SU-DHL-6 (cell line): Measurements from ENCODE around the gene CLASP1.

ENCODE experiments used
- H2AFZ ChIP-seq: fragments of 200-600 bp; sonication (generic); 2 replicates; pipeline ENCODE4 v1.6.1; 2014; ENCODE audit warnings: low read depth, mild to moderate bottlenecking, moderate library complexity, mixed read lengths, antibody characterized with exemption, low read length; ENCODE audit not compliant: severe bottlenecking
- H3F3A ChIP-seq: fragments of 200-600 bp; shearing (Covaris generic); 2 replicates; pipeline ENCODE4 v1.6.0; 2016; ENCODE audit warnings: antibody characterized with exemption, mild to moderate bottlenecking; ENCODE audit not compliant: insufficient read depth
- H3K27ac ChIP-seq: fragments of 200-600 bp; sonication (generic); 2 replicates; pipeline ENCODE4 v1.5.1; 2016; ENCODE audit warnings: low read depth, mild to moderate bottlenecking, low read length, moderate library complexity, mixed read lengths
- H3K27me3 ChIP-seq: fragments of 200-600 bp; sonication (generic), shearing (Covaris generic); 2 replicates; pipeline ENCODE4 v1.6.0; 2014; ENCODE audit warnings: mild to moderate bottlenecking, low read length
- H3K36me3 ChIP-seq: fragments of 200-600 bp; sonication (generic); 2 replicates; pipeline ENCODE4 v1.6.1; 2014; ENCODE audit warnings: mild to moderate bottlenecking, low read length, mixed read lengths
- H3K4me2 ChIP-seq: fragments of 300-600, 200-600 bp; shearing (Covaris generic), sonication (generic); 2 replicates; pipeline ENCODE4 v1.6.0; 2014; ENCODE audit warnings: low read length, low read depth, mild to moderate bottlenecking; ENCODE audit not compliant: poor library complexity, severe bottlenecking
- H3K4me3 ChIP-seq: fragments of 200-600 bp; sonication (generic); 2 replicates; pipeline ENCODE4 v1.5.1; 2014; ENCODE audit warnings: antibody characterized with exemption, low read length, mild to moderate bottlenecking, mixed read lengths; ENCODE audit not compliant: insufficient read depth, poor library complexity, severe bottlenecking
- H3K79me2 ChIP-seq: fragments of 200-600 bp; sonication (generic); 2 replicates; pipeline ENCODE4 v1.6.1; 2014; ENCODE audit warnings: mild to moderate bottlenecking, low read length, moderate library complexity; ENCODE audit not compliant: insufficient read depth
- H3K9ac ChIP-seq: fragments of 200-600 bp; sonication (generic); 2 replicates; pipeline ENCODE4 v1.7.0; 2014; ENCODE audit warnings: mild to moderate bottlenecking, low read length
- H3K9me2 ChIP-seq: fragments of 200-600 bp; sonication (generic); replicated peaks from 2 replicates; pipeline ENCODE4 v1.6.1; 2014; ENCODE audit warnings: low read length; ENCODE audit not compliant: insufficient read depth
- H3K9me3 ChIP-seq: fragments of 200-600 bp; sonication (generic); 2 replicates; pipeline ENCODE4 v1.6.1; 2014; ENCODE audit warnings: low read length, mixed read lengths; ENCODE audit not compliant: insufficient read depth
- H4K20me1 ChIP-seq: fragments of 200-600 bp; sonication (generic); 2 replicates; pipeline ENCODE4 v1.6.1; 2014; ENCODE audit warnings: low read depth, mild to moderate bottlenecking, antibody characterized with exemption, low read length, moderate library complexity, mixed read lengths
- CTCF ChIP-seq: fragments of 200-600 bp; sonication (generic); IDR thresholded peaks from one replicate; pipeline ENCODE4 v1.5.1; 2017; ENCODE audit warnings: antibody characterized with exemption, mild to moderate bottlenecking, low read length, moderate library complexity; ENCODE audit not compliant: insufficient read depth, poor library complexity, severe bottlenecking
- EZH2phosphoT487 ChIP-seq: fragments of 200-600 bp; sonication (generic), shearing (Covaris generic); conservative IDR thresholded peaks from 2 replicates; pipeline ENCODE4 v1.6.1; 2018; ENCODE audit warnings: mild to moderate bottlenecking, antibody characterized with exemption, low read length, moderate library complexity, mixed read lengths

Gene CLASP1

GRCh38 chr2:121398853-121399252 is 250.4 kb downstream of the CLASP1 start:
- Histone ChIP-seq H3K79me2 (no peaks in the 10 kb centered on the region), H3F3A (no peaks in the 10 kb centered on the region), H3K27me3 (no peaks in the 10 kb centered on the region), H3K27ac (no peak overlapping the region), H2AFZ (no peak overlapping the region), H3K4me3 (no peak overlapping the region), H4K20me1 (no peaks in the 10 kb centered on the region), H3K9ac (no peak overlapping the region), H3K36me3 (peaks cover 24% of the 10 kb centered on the region; the same call in 1 of the 2 replicates), H3K9me2 (no peaks in the 10 kb centered on the region), H3K9me3 (no peaks in the 10 kb centered on the region), H3K4me2 (no peak overlapping the region)
- TF ChIP-seq CTCF (no peak), EZH2phosphoT487 (no peak)

GRCh38 chr2:121390082-121390692 is 259.1 kb downstream of the CLASP1 start:
- H2AFZ ChIP-seq = no peak overlapping the region
- no peaks in the 10 kb centered on the region; the same call in 1 of the 2 replicates for H3F3A ChIP-seq
- H3K36me3 ChIP-seq = peaks cover 36% of the 10 kb centered on the region
- no peak overlapping the region for H3K27ac ChIP-seq
- H3K27me3 ChIP-seq = no peaks in the 10 kb centered on the region
- H3K4me2 ChIP-seq = no peak overlapping the region
- H3K9me3 ChIP-seq = no peaks in the 10 kb centered on the region
- H3K79me2 ChIP-seq = no peaks in the 10 kb centered on the region
- no peaks in the 10 kb centered on the region; the same call in 1 of the 2 replicates for H4K20me1 ChIP-seq
- TF ChIP-seq CTCF (no peak), EZH2phosphoT487 (no peak)
- no peak overlapping the region for H3K4me3 ChIP-seq
- no peak overlapping the region for H3K9ac ChIP-seq
- H3K9me2 ChIP-seq = no peaks in the 10 kb centered on the region

GRCh38 chr2:121388371-121388770 is 260.9 kb downstream of the CLASP1 start:
- no peak overlapping the region for H3K4me3 ChIP-seq
- no peak overlapping the region for H3K4me2 ChIP-seq
- H3K79me2 ChIP-seq = no peaks in the 10 kb centered on the region
- no peak overlapping the region for H3K9ac ChIP-seq
- no peaks in the 10 kb centered on the region for H3K9me3 ChIP-seq
- H3K27me3 ChIP-seq = no peaks in the 10 kb centered on the region
- TF ChIP-seq CTCF (no peak), EZH2phosphoT487 (no peak)
- H3K36me3 ChIP-seq = peaks cover 36% of the 10 kb centered on the region
- no peaks in the 10 kb centered on the region for H3K9me2 ChIP-seq
- H3K27ac ChIP-seq = no peak overlapping the region
- no peaks in the 10 kb centered on the region; the same call in 1 of the 2 replicates for H3F3A ChIP-seq
- no peaks in the 10 kb centered on the region; the same call in 1 of the 2 replicates for H4K20me1 ChIP-seq
- no peak overlapping the region for H2AFZ ChIP-seq
